CD4-positive, alpha-beta T cell treated with Interleukin-6 at 100 ng/mL for 8 hours (primary cell): ENCODE measurements around the gene SREK1.
"Not testable (repeated sequence)": the region's sequence is repeated elsewhere in the genome, so short reads cannot be mapped to it uniquely, and the experiment has no call there.

ENCODE experiments used
- DNase-seq: peaks from one replicate; pipeline ENCODE4 v3.0.0-alpha.2; 2020; ENCODE audit warnings: mixed read lengths, low spot score

Gene SREK1

DNA sequence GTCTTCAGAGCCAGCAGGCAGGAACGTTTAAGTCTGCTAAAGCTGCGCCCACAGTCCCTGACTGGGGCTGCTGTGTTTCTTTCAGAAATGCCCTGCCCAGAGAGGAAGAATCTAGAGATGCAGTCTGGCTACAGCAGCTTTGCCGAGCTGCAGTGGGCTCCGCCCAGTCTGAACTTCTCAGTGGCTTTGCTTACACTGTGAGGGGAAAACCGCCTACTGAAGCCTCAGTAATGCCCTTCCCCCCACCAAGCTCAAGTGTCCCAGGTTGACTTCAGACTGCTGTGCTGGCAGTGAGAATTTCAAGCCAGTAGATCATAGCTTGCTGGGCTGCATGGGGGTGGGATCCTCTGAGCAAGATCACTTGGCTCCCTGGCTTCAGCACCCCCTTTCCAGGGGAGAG is 78.4 kb downstream of the SREK1 start:
- no peak for DNase-seq

- DNase-seq, result not testable (repeated sequence)
Measured at GRCh38 chr5:66222896-66223295, 78.8 kb downstream of the SREK1 start.

DNA sequence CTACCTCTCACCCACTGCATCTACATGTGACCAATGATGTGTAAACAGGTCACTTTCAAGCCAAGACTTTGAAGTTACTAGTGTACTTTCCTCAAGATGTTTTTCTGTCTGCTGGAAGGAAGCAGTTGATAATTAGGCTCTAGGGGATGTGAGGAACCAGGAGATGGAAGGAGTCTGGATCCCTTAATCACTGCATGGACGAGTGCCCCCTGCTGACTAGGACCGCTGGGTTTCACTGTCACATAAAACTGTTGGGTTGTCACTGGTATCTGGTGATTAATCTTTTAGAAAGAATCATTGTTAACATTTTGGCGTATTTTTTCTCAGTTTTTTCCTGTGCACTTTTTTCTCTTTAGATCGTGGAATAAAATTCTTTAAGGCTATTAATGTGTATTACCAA is 79.5 kb downstream of the SREK1 start:
- DNase-seq, result no peak

DNA sequence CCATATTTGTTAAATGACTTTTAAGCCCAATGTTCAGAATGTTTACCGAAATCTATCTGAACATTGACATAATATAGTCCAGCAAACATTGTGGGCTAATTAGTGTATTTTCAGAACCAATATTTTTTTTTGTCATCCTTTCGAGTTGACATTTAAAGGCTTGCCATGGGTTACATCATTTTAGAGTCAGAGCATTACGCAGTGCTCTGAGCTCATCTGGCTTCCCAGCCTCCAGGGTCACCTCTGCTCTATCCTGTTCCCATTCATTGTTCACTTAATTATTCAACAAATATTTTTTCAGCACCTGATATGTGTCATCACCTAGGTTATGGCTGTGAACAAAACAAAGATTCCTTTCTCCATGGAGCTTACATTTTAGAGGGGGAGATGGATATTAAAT is 80.2 kb downstream of the SREK1 start:
- DNase-seq, result no peak

DNA sequence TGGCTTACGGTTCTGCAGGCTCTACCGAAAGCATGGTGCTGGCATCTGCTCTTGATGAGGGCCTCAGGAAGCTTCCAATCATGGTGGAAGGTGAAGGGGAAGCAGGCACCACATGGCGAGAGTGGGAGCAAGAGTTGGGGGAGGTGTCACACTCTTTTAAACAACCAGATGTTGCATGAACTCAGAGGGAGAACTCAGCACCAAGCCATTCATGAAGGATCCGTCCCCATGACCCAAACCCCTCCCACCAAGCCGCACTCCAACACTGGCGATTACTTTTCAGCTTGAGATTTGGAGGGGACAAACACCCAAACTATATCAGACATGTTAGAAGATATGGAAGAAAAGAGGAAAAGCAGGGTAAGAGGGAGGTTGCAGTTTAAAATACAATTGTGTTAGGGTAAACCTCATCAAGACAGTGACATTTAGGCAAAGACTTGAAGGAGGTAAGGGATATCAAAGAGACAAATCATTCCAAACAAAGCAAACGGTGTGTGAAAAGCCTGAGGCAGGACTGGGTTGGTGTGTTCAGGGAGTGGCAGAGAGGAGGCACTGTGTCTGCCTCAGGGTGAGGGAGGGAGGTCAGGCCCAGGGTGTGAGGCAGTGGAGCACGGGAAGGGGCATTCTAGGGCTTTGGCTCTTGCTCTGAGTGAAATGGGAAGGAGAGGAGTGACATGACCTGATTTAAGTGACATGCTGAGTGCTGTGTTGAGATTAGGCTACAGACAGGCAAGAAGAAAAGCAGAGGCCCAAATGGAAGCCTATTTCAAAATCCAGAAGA is 80.9 kb downstream of the SREK1 start:
- no peak for DNase-seq

- no peak for DNase-seq
Measured at GRCh38 chr5:66230551-66230950, 86.5 kb downstream of the SREK1 start.

GRCh38 chr5:66231508-66231907 is 87.4 kb downstream of the SREK1 start:
- no peak for DNase-seq

DNA sequence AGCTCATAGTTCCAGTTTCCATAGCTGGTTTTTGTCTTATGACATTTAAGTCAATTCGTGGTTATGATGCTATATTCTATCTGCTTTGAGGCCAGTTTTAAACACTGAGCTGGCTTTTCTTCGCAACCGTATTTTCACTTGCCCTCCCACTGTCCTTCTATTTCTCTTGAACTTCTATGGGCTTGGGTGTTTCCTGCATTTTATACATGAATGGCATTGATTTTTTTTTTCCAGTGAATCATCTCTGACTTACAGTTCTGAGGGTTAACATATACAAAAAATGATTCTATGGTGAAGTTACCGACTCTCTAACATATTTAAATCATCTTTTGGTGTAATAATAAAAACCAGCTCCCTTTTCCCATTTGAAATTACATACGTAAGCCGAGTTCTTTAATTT is 88.2 kb downstream of the SREK1 start:
- no peak for DNase-seq

GRCh38 chr5:66232706-66233445 is 88.8 kb downstream of the SREK1 start:
- DNase-seq, result no peak
